Endothelial cell (in vitro differentiated cells): ENCODE measurements around the gene KIF3B. TPM values are rescaled to one million over a fixed set of nuclear protein-coding genes. Genes with fewer than 3 reads are reported as not detected.
"Not testable (repeated sequence)": the region's sequence is repeated elsewhere in the genome, so short reads cannot be mapped to it uniquely, and the experiment has no call there.

Source experiments
- DNase-seq: peaks from one replicate; pipeline ENCODE4 v3.0.0; 2021; ENCODE audit warnings: low spot score
- H3K27ac Mint-ChIP-seq: one replicate; pipeline ENCODE4 v1.8.0; 2021; ENCODE audit warnings: mixed read lengths, inconsistent platforms; ENCODE audit not compliant: unreplicated experiment
- H3K27me3 Mint-ChIP-seq: one replicate; pipeline ENCODE4 v1.8.0; 2021; ENCODE audit warnings: mild to moderate bottlenecking, moderate library complexity, mixed read lengths, inconsistent platforms; ENCODE audit not compliant: unreplicated experiment
- H3K36me3 Mint-ChIP-seq: one replicate; pipeline ENCODE4 v1.8.0; 2021; ENCODE audit warnings: mild to moderate bottlenecking, low read depth, mixed read lengths, inconsistent platforms; ENCODE audit not compliant: unreplicated experiment
- H3K4me1 Mint-ChIP-seq: one replicate; pipeline ENCODE4 v1.8.0; 2021; ENCODE audit warnings: mild to moderate bottlenecking, mixed read lengths, inconsistent platforms; ENCODE audit not compliant: unreplicated experiment
- H3K4me3 Mint-ChIP-seq: one replicate; pipeline ENCODE4 v1.8.0; 2021; ENCODE audit warnings: mild to moderate bottlenecking, mixed read lengths, inconsistent platforms; ENCODE audit not compliant: unreplicated experiment
- H3K9me3 Mint-ChIP-seq: one replicate; pipeline ENCODE4 v1.8.0; 2021; ENCODE audit warnings: mixed read lengths, inconsistent platforms; ENCODE audit not compliant: unreplicated experiment
- CTCF ChIP-seq: fragments of 200-600 bp; sonication (generic); IDR thresholded peaks from one replicate; pipeline ENCODE4 v1.5.0; 2021; ENCODE audit warnings: antibody characterized with exemption; ENCODE audit not compliant: unreplicated experiment
- total RNA-seq: library from RNA; stranded (reverse); fragmentation: NEBNext Ultra II Directional; extraction: Animal tissue kit (Norgen Biotek cat#: 25700); gene quantifications from one replicate; pipeline ENCODE4 v1.2.1, GENCODE V29; 2021; ENCODE audit not compliant: unreplicated experiment

The KIF3B gene
- total RNA-seq, 1 donor from 2014 or later = 34.7 TPM

GRCh38 chr20:32354592-32355416 is 77.4 kb downstream of the KIF3B start:
- no peak for DNase-seq
- no peaks in the 10 kb centered on the region for H3K9me3 Mint-ChIP-seq
- TF ChIP-seq CTCF = no peak
- H3K36me3 Mint-ChIP-seq = peaks cover 11% of the 10 kb centered on the region
- no peak overlapping the region for H3K4me3 Mint-ChIP-seq
- H3K4me1 Mint-ChIP-seq = peaks cover 14% of the 10 kb centered on the region
- peaks cover 3% of the 10 kb centered on the region for H3K27me3 Mint-ChIP-seq
- no peak overlapping the region for H3K27ac Mint-ChIP-seq

GRCh38 chr20:32355417-32355841 is 78.0 kb downstream of the KIF3B start:
- H3K4me3 Mint-ChIP-seq = no peak overlapping the region
- peaks cover 17% of the 10 kb centered on the region for H3K36me3 Mint-ChIP-seq
- no peak for TF ChIP-seq CTCF
- DNase-seq = no peak
- H3K27ac Mint-ChIP-seq = no peak overlapping the region
- peaks cover 3% of the 10 kb centered on the region for H3K27me3 Mint-ChIP-seq
- peaks cover 21% of the 10 kb centered on the region for H3K4me1 Mint-ChIP-seq
- H3K9me3 Mint-ChIP-seq = no peaks in the 10 kb centered on the region

GRCh38 chr20:32355907-32356621 is 78.6 kb downstream of the KIF3B start:
- H3K9me3 Mint-ChIP-seq, H3K27me3 Mint-ChIP-seq, H3K27ac Mint-ChIP-seq, H3K4me3 Mint-ChIP-seq, DNase-seq: not testable (repeated sequence)
- peaks cover 19% of the 10 kb centered on the region for H3K36me3 Mint-ChIP-seq
- H3K4me1 Mint-ChIP-seq = peaks cover 23% of the 10 kb centered on the region

- Mint-ChIP-seq H3K36me3 (peaks cover 19% of the 10 kb centered on the region), H3K4me3 (peak overlapping the region; percentile 97), H3K27ac (peak overlapping the region; percentile 90), H3K9me3 (no peaks in the 10 kb centered on the region), H3K4me1 (peaks cover 23% of the 10 kb centered on the region), H3K27me3 (peaks cover 5% of the 10 kb centered on the region)
- DNase-seq = no peak
- TF ChIP-seq CTCF = no peak
These were observed 79.3 kb downstream of the KIF3B start for GRCh38 chr20:32356622-32357374.

GRCh38 chr20:32357375-32357868 is 80.0 kb downstream of the KIF3B start:
- Mint-ChIP-seq H3K4me1 (peaks cover 23% of the 10 kb centered on the region), H3K27ac (peak overlapping the region; percentile 90), H3K9me3 (no peaks in the 10 kb centered on the region), H3K4me3 (peak overlapping the region; percentile 97), H3K36me3 (peaks cover 19% of the 10 kb centered on the region), H3K27me3 (peaks cover 5% of the 10 kb centered on the region)
- TF ChIP-seq CTCF = no peak
- DNase-seq = no peak
